ENCODE results near the gene SMKR1. TPM values are rescaled to one million over a fixed set of nuclear protein-coding genes. Genes with fewer than 3 reads are reported as not detected.
A peak's percentile ranks its signal among the peaks of the same experiment; 100 is the strongest.

The SMKR1 gene
- not detected for total RNA-seq

- TF ChIP-seq CTCF (IDR thresholded peaks at IDR 0.05): no peak
- no peak for TF ChIP-seq POLR2A (IDR thresholded peaks at IDR 0.05)
- TF ChIP-seq POLR2AphosphoS5 (IDR thresholded peaks at IDR 0.05): no peak
Measured at GRCh38 chr7:129501760-129502707, at the start of gene SMKR1. Gene SMKR1, plus strand, starts transcription at chr7:129502531. Its CDS starts 294 bp downstream, at chr7:129502825.

DNA sequence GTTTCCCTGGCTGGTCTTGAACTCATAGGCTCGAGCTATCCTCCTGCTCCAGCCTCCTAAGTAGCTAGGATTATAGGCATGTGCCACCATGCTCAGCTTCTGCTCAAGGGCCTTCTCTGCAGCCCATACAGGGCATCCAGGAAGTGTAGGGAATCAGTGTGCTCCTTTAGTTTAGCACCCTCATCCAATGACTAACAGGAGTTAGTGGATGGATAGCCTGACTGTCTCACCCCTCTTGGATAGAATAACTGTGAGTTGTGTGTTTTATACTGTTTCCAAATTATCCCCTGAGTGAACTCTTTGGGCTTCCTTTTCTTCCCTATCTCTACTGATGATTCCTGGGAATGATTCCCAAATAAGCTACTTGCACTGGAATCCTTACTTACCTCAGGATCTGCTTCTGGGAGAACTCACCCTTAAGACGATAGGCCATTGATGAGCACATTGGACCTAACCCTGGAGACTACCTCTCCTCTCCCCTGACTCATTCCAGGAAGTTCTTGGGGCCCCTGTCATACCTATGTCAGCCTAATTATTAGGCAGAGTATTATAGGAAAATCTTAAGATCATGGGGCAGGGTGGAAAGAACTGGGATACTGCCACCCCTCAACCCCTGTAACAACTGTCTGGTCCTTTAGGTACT lies 49.6 kb upstream of the SMKR1 start:
- no peak for DNase-seq (ENCODE audit: low spot score in 2 of 2)
- Histone ChIP-seq H3K4me1 (no peaks in the 10 kb centered on the region), H3K9me3 (peaks cover 9% of the 10 kb centered on the region in 2 donors), H3K27me3 (no peaks in the 10 kb centered on the region), H3K4me3 (no peak overlapping the region), H3K27ac (no peak overlapping the region), H3K36me3 (no peaks in the 10 kb centered on the region)
- intact Hi-C loops (cut with DNase I; ENCODE audit: low total_unique reads): no loop called here
- TF ChIP-seq CTCF (IDR thresholded peaks at IDR 0.05) (no peak), POLR2AphosphoS5 (IDR thresholded peaks at IDR 0.05) (no peak), POLR2A (IDR thresholded peaks at IDR 0.05) (no peak)

More at GRCh38 chr7:129501760-129502707, at the start of gene SMKR1:
- Histone ChIP-seq H3K4me1 (no peaks in the 10 kb centered on the region), H3K27ac (peak within 1 kb of the TSS in 1 of 2 donors; percentile 27), H3K36me3 (no peaks in the 10 kb centered on the region), H3K9me3 (no peaks in the 10 kb centered on the region), H3K4me3 (peak within 1 kb of the TSS; percentile 48 to 75 (median 53)), H3K27me3 (no peaks in the 10 kb centered on the region)
- DNase-seq (ENCODE audit: low spot score in 2 of 2): peak; percentile 63 to 67
- intact Hi-C loops (cut with DNase I; ENCODE audit: low total_unique reads): no loop called here

- Histone ChIP-seq H3K4me3 (no peak overlapping the region), H3K9me3 (peaks cover 4 to 6% of the 10 kb centered on the region in 2 donors), H3K4me1 (no peaks in the 10 kb centered on the region), H3K27me3 (no peaks in the 10 kb centered on the region), H3K27ac (no peak overlapping the region), H3K36me3 (no peaks in the 10 kb centered on the region)
- TF ChIP-seq POLR2A (IDR thresholded peaks at IDR 0.05): no peak
- TF ChIP-seq POLR2AphosphoS5 (IDR thresholded peaks at IDR 0.05): no peak
- TF ChIP-seq CTCF (IDR thresholded peaks at IDR 0.05): no peak
- intact Hi-C loops (cut with DNase I; ENCODE audit: low total_unique reads): no loop called here
- no peak for DNase-seq (ENCODE audit: low spot score in 2 of 2)
Measured at GRCh38 chr7:129453510-129454248, 48.7 kb upstream of the SMKR1 start.

DNA sequence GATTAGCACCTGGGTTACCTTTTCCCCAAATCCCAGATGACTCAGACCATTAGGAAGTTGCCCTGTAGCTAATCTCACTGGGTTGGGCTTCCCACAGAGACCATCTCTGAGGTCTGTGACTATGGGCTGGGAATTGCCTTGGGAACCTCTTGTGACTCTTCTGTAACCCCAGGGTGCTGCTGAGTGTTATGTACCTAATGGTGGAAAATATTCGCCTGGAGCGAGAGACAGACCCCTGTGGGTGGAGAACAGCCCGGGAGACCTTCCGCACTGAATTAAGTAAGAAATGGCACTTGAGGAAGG lies 48.1 kb upstream of the SMKR1 start:
- intact Hi-C loops (cut with DNase I; ENCODE audit: low total_unique reads): no loop called here
- Histone ChIP-seq H3K27ac (no peak overlapping the region), H3K27me3 (no peaks in the 10 kb centered on the region), H3K36me3 (no peaks in the 10 kb centered on the region), H3K4me1 (no peaks in the 10 kb centered on the region), H3K9me3 (peaks cover 0 to under 1% of the 10 kb centered on the region in 2 donors), H3K4me3 (no peak overlapping the region)
- TF ChIP-seq CTCF (IDR thresholded peaks at IDR 0.05) (no peak), POLR2A (IDR thresholded peaks at IDR 0.05) (no peak), POLR2AphosphoS5 (IDR thresholded peaks at IDR 0.05) (no peak)
- no peak for DNase-seq (ENCODE audit: low spot score in 2 of 2)
